HG03460 (cell line): ENCODE measurements around the gene DGKB.
A peak's percentile ranks its signal among the peaks of the same experiment; 100 is the strongest.
"Not testable (repeated sequence)": the region's sequence is repeated elsewhere in the genome, so short reads cannot be mapped to it uniquely, and the experiment has no call there.

Experiments
- ATAC-seq: cut with Tn5 transposase; IDR thresholded peaks from one replicate; pipeline ENCODE4 v1.9.1; 2021; ENCODE audit not compliant: unreplicated experiment

DGKB gene

GRCh38 chr7:14487701-14488395 lies 414.7 kb downstream of the DGKB start:
- ATAC-seq: no peak

GRCh38 chr7:14483663-14484062 lies 418.9 kb downstream of the DGKB start:
- no peak for ATAC-seq

- ATAC-seq: no peak
These were observed 422.3 kb downstream of the DGKB start for GRCh38 chr7:14480281-14480680.

GRCh38 chr7:14478834-14479510 lies 423.6 kb downstream of the DGKB start:
- ATAC-seq: no peak

- not testable (repeated sequence) for ATAC-seq
These were observed 440.8 kb downstream of the DGKB start for GRCh38 chr7:14461716-14462115.

- ATAC-seq: not testable (repeated sequence)
These were observed 443.7 kb downstream of the DGKB start for GRCh38 chr7:14458846-14459245.

GRCh38 chr7:14457568-14458453 lies 444.7 kb downstream of the DGKB start:
- peak; percentile 68 for ATAC-seq

GRCh38 chr7:14449291-14449690 lies 453.3 kb downstream of the DGKB start:
- ATAC-seq: no peak

GRCh38 chr7:14446829-14447228 lies 455.7 kb downstream of the DGKB start:
- ATAC-seq: peak; percentile 71

GRCh38 chr7:14446219-14446618 lies 456.3 kb downstream of the DGKB start:
- no peak for ATAC-seq

GRCh38 chr7:14438366-14438765 lies 464.2 kb downstream of the DGKB start:
- no peak for ATAC-seq

- ATAC-seq: no peak
These were observed 465.7 kb downstream of the DGKB start for GRCh38 chr7:14436878-14437277.

GRCh38 chr7:14432924-14433323 lies 469.6 kb downstream of the DGKB start:
- ATAC-seq: no peak

- no peak for ATAC-seq
These were observed 471.6 kb downstream of the DGKB start for GRCh38 chr7:14430926-14431325.

GRCh38 chr7:14425559-14425958 lies 477.0 kb downstream of the DGKB start:
- no peak for ATAC-seq

- no peak for ATAC-seq
These were observed 477.9 kb downstream of the DGKB start for GRCh38 chr7:14424675-14425074.

GRCh38 chr7:14420768-14421167 lies 481.8 kb downstream of the DGKB start:
- ATAC-seq: no peak

GRCh38 chr7:14419531-14419930 lies 483.0 kb downstream of the DGKB start:
- no peak for ATAC-seq

- ATAC-seq: no peak
These were observed 483.9 kb downstream of the DGKB start for GRCh38 chr7:14418633-14419032.

- ATAC-seq: no peak
These were observed 488.1 kb downstream of the DGKB start for GRCh38 chr7:14414274-14414986.
